MM.1S (cell line): ENCODE data around the gene LBR.

ENCODE experiments used
- CTCF ChIP-seq: fragments of 300-600 bp; sonication (generic); IDR thresholded peaks from 2 replicates; pipeline ENCODE4 v1.5.1; 2016; ENCODE audit warnings: antibody characterized with exemption, low read length, mixed read lengths
- EZH2 ChIP-seq: fragments of 300-600 bp; sonication (generic); optimal IDR thresholded peaks from 2 replicates; pipeline ENCODE3; 2017; ENCODE audit warnings: low read depth, mild to moderate bottlenecking, antibody characterized with exemption, low read length, mixed read lengths

DNA sequence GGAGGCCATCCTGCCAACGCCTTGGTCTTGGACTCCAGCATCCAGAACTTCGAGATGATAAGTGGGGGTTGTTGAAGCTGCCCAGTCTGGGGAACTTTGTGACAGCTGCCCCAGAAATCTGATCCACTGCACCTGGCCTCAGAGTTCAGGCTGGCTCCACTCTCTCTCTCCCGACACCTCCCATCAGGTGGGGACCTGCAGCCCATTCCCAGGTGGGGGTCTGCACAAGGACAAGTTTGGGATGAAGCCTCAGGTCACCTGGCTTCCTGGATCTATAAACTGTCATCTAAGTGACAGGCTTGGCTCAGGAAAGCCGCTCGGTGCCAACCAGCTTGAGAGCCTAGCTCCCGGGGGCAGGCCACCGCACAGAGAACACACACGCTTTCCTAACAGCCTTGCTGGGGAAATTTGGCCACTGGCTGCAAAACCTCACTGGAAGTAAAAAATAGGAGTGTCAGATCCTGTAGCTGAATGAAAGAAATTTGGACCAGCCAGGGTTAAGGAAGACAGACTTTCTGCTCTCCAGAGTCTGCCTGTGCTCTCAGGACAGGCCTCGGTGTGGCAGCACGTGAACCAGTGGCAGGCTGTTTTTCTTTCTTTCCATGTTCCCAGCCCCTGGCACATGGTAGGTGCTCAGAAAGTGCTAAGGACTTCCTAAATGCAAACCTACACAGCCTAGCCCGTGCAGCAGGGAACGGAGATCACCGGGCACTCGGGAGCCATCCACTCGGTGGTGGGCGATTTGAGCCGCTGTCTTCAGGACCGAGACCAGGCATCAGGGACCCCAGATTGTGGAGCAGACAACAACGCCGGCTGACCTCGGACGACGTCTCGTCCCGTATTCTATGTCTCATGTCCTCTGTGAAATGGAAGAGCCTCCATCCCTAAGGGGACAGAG lies 42.6 kb upstream of the LBR start:
- TF ChIP-seq EZH2, result no peak
- no peak for TF ChIP-seq CTCF
